Left lung (tissue), 10 donors: ENCODE data around the gene NSL1. TPM values are rescaled to one million over a fixed set of nuclear protein-coding genes. Genes with fewer than 3 reads are reported as not detected.

Experiments used
- ATAC-seq: fragments of 200-7000 bp; cut with Tn5 transposase; one replicate; pipeline ENCODE4 v1.9.1; 2020; ENCODE audit warnings: moderate library complexity
- DNase-seq, 4 donors: peaks; one replicate each; pipeline ENCODE4 v3.0.0-alpha.2; 2013 to 2020
- H3K27ac ChIP-seq, 2 donors: fragments of 200-600 bp; sonication (generic) in 1 of 2; one replicate each; pipeline versions ENCODE4 v1.5.0 to v1.8.0; 2020 to 2021
- H3K27me3 ChIP-seq, 2 donors: fragments of 200-600 bp; sonication (generic) in 1 of 2; one replicate each; pipeline versions ENCODE4 v1.5.0 to v1.8.0; 2020 to 2021
- H3K36me3 ChIP-seq, 2 donors: fragments of 200-600 bp; sonication (generic) in 1 of 2; one replicate each; pipeline versions ENCODE4 v1.5.0 to v1.8.0; 2020 to 2021
- H3K4me1 ChIP-seq, 2 donors: fragments of 200-600 bp; one replicate each; pipeline ENCODE4 v1.8.0; 2021
- H3K4me3 ChIP-seq, 2 donors: fragments of 200-600 bp; sonication (generic) in 1 of 2; one replicate each; pipeline versions ENCODE4 v1.5.0 to v1.8.0; 2020 to 2021; ENCODE audit warnings: mild to moderate bottlenecking in 1 of 2
- H3K9me3 ChIP-seq, 2 donors: fragments of 200-600 bp; sonication (generic) in 1 of 2; one replicate each; pipeline versions ENCODE4 v1.5.0 to v1.8.0; 2020 to 2021
- intact Hi-C, 2 donors: fragments of 100-400 bp; cut with DNase I; formaldehyde crosslinking; loops; one replicate each; pipeline versions ENCODE4 v1.11.2 to v1.14.2; 2022
- polyA plus RNA-seq, 6 donors: library from polyadenylated mRNA; unstranded; fragments of 120-200 nt; gene quantifications; one replicate each; pipeline ENCODE4 v1.2.1, GENCODE V29; 2013; ENCODE audit not compliant: insufficient read length in 6 of 6
- total RNA-seq, 2 donors: library from RNA; stranded (reverse); fragmentation: NEBNext Ultra II Directional; extraction: Animal tissue kit (Norgen Biotek cat#: 25700); gene quantifications; one replicate each; pipeline ENCODE4 v1.2.1, GENCODE V29; 2021
- TF ChIP-seq, protein P1 (sequence below), 2 donors: fragments of 200-600 bp; sonication (generic) in 1 of 2; IDR thresholded peaks; one replicate each; pipeline versions ENCODE4 v1.5.0 to v1.8.0; 2021; ENCODE audit warnings: antibody characterized with exemption in 2 of 2
- donor health status: DM: no; HTN: yes; CAD: no.
- donor health status: DM: no; HTN: no; CAD: no.

The NSL1 gene
- total and polyA plus RNA-seq, 8 donors = 31.1 to 43.7 (median 41.3) TPM

DNA sequence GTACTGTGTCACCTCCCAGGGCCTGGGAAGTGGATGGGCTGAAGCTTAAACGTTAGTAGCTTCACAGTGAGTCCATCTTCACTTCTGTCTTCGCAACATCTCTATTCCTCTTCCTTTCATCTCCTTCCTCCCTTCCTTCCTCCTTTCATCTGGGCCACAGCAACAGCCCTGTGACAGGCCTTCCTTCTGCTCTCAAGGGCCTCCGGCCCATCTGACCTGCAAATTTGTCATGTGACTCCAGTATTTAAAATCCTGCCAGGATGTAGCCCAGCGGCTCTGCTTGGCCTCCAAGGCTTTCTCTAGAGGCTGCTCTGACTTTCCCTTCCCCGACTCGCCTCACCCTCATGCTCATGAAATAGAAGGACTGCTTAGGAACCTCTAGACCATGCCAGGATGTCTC lies 81.0 kb downstream of the NSL1 start:
- no peaks in the 10 kb centered on the region for H3K27me3 ChIP-seq
- ATAC-seq (no peak), DNase-seq (no peak)
- no peak overlapping the region for H3K4me3 ChIP-seq
- intact Hi-C loops = no loop called here
- no peak overlapping the region for H3K27ac ChIP-seq
- TF ChIP-seq, protein P1, sequence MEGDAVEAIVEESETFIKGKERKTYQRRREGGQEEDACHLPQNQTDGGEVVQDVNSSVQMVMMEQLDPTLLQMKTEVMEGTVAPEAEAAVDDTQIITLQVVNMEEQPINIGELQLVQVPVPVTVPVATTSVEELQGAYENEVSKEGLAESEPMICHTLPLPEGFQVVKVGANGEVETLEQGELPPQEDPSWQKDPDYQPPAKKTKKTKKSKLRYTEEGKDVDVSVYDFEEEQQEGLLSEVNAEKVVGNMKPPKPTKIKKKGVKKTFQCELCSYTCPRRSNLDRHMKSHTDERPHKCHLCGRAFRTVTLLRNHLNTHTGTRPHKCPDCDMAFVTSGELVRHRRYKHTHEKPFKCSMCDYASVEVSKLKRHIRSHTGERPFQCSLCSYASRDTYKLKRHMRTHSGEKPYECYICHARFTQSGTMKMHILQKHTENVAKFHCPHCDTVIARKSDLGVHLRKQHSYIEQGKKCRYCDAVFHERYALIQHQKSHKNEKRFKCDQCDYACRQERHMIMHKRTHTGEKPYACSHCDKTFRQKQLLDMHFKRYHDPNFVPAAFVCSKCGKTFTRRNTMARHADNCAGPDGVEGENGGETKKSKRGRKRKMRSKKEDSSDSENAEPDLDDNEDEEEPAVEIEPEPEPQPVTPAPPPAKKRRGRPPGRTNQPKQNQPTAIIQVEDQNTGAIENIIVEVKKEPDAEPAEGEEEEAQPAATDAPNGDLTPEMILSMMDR (IDR thresholded peaks at IDR 0.05) = no peak
- no peaks in the 10 kb centered on the region for H3K36me3 ChIP-seq
- no peaks in the 10 kb centered on the region for H3K4me1 ChIP-seq
- H3K9me3 ChIP-seq = no peaks in the 10 kb centered on the region

DNA sequence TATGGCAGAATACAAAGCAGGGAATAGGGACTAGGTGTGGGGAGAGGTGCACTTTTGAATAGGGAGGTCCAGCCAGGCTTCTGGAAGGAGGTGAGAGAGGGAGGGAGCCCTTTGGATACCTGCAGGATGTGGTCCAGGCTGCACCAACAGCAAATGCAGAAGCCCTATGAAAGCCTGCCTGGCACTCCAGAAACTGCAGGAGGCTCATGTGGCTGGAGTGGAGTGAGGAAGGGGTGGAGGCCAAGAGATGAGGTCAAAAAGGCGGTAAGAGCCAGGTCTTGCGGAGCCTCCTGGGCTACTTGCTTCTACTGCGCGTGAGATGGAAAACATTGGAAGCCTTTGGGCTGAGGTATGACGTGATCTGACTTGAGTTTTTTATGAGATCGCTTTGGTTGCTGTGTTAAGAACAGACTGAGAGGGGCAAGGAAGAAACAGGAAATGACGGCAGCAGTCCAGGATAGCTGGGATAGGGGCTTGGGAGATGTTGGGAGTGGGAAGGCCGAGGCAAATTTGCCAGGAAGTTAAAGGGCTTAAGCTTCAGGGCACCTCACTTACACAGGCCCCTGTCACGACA lies 87.5 kb downstream of the NSL1 start:
- intact Hi-C loops = no loop called here

DNA sequence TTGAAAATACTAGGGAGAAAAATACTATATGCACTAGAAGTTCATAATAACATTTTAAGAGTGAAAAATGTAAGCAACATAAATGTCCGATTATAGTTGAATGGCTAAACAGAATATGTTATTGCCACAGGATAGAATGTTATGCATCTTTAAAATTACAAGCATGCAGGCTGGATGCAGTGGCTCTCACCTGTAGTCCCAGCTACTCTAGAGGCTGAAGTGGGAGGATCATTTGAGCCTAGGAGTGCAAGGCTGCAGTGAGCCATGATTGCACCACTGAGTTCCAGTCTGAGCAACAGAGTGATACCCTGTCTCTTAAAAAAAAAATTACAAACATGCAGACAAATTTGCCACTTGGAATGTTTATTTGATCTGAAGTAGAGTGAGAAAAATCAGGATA lies 88.9 kb downstream of the NSL1 start:
- intact Hi-C loops = no loop called here
- Histone ChIP-seq H3K36me3 (no peaks in the 10 kb centered on the region), H3K27me3 (peaks cover 0 to 21% of the 10 kb centered on the region in 2 donors), H3K4me1 (peaks cover 4 to 39% of the 10 kb centered on the region in 2 donors), H3K4me3 (no peak overlapping the region), H3K27ac (no peak overlapping the region), H3K9me3 (no peaks in the 10 kb centered on the region)
- TF ChIP-seq, protein P1 (IDR thresholded peaks at IDR 0.05) = no peak
- DNase-seq (no peak), ATAC-seq (no peak)

More for the DNA sequence above, 87.5 kb downstream of the NSL1 start:
- ATAC-seq = no peak
- Histone ChIP-seq H3K27me3 (peaks cover 0 to 21% of the 10 kb centered on the region in 2 donors), H3K9me3 (no peaks in the 10 kb centered on the region), H3K4me3 (no peak overlapping the region), H3K4me1 (peaks cover under 1 to 25% of the 10 kb centered on the region in 2 donors), H3K27ac (no peak overlapping the region), H3K36me3 (no peaks in the 10 kb centered on the region)
- DNase-seq = no peak
- TF ChIP-seq, protein P1 (IDR thresholded peaks at IDR 0.05) = no peak

DNA sequence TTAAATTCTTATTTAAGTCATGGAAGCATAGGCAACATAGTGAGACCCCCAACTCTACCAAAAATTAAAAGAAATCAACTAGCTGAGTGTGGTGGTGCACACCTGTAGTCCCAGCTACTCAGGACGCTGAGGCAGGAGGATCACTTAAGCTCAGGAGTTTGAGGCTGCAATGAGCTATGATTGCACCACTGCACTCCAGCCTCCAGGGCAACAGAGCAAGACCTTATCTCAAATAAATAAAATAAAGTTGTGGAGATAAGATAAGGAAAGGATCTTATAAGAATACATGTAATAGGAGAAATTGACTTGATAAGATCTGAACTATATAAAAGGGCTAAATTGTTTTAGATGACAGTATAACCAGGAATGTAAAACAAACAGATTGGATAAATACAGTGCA lies 89.7 kb downstream of the NSL1 start:
- Histone ChIP-seq H3K4me3 (no peak overlapping the region), H3K9me3 (no peaks in the 10 kb centered on the region), H3K27me3 (peaks cover 0 to 21% of the 10 kb centered on the region in 2 donors), H3K4me1 (peaks cover 4 to 40% of the 10 kb centered on the region in 2 donors), H3K27ac (no peak overlapping the region), H3K36me3 (no peaks in the 10 kb centered on the region)
- intact Hi-C loops = no loop called here
- no peak for ATAC-seq
- TF ChIP-seq, protein P1 (IDR thresholded peaks at IDR 0.05) = no peak
- no peak for DNase-seq

DNA sequence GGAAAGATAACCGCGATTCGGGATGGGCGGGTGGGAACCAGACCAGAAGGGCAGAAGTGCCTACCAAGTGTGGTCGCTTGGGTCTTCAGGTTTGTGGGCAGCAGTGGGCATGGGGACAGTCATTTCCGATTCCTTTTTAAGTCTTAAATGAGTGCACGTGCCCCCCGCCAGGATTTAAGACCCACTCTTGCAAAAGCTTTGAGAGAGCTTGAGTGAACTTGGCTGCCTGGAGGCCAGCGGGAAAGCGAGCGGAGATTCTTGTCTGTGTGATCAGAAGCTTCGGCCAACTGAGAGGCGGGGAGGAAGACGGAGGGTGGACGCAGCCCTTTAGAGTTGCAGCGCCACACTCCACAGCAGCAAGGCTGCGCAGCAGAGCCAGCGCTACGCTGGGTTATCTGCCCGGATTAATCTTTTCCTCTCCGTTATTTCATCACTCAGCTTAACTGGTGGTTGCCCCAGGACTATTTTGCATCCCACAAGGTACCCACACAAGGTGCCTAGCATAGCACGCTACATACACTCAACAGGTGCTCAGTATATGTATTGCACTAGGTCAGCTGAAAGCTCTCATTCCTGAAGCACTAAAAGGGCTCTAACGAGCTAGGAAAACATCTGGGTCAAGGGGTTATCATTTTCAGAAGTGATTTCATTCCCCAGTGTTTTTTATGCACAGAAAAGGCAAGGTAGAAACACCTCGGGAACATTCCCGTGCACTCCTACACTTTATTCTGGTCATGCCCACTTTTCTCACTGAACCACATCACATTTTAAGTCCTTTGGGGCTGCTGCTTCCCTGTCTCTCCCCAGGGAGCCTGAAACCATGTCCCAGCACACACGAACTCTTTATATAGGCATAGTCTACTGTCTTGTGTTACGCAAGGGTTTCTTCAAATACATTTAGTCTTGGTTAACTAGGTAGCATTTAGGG lies 90.4 kb downstream of the NSL1 start:
- intact Hi-C loops = no loop called here
- H3K4me3 ChIP-seq = peak overlapping the region; percentile 47 to 64
- TF ChIP-seq, protein P1 (IDR thresholded peaks at IDR 0.05) = no peak
- no peaks in the 10 kb centered on the region for H3K9me3 ChIP-seq
- H3K27me3 ChIP-seq = peaks cover 0 to 21% of the 10 kb centered on the region in 2 donors
- H3K4me1 ChIP-seq = peaks cover 4 to 40% of the 10 kb centered on the region in 2 donors
- H3K36me3 ChIP-seq = no peaks in the 10 kb centered on the region
- DNase-seq (peak; percentile 41 to 81 (median 62)), ATAC-seq (peak; percentile 75)
- peak overlapping the region; percentile 61 to 77 for H3K27ac ChIP-seq
